Lung microvascular endothelial cell (primary cell): Measurements from ENCODE around the gene ATP6V0D1. TPM values are rescaled to one million over a fixed set of nuclear protein-coding genes. Genes with fewer than 3 reads are reported as not detected.
A peak's percentile ranks its signal among the peaks of the same experiment; 100 is the strongest.

Experiments used
- DNase-seq, 2 donors: peaks; one replicate each; pipeline versions ENCODE4 v3.0.0 to v3.0.0-alpha.2; 2010; ENCODE audit warnings: low read depth in 2 of 2
- total RNA-seq: library from RNA; depleted of rRNA; stranded (reverse); fragments of >200 nt; gene quantifications from 2 replicates; pipeline ENCODE4 v1.2.1, GENCODE V29; 2014

Gene ATP6V0D1
- total RNA-seq, 1 donor from 2014 or later = 92.1 TPM

DNA sequence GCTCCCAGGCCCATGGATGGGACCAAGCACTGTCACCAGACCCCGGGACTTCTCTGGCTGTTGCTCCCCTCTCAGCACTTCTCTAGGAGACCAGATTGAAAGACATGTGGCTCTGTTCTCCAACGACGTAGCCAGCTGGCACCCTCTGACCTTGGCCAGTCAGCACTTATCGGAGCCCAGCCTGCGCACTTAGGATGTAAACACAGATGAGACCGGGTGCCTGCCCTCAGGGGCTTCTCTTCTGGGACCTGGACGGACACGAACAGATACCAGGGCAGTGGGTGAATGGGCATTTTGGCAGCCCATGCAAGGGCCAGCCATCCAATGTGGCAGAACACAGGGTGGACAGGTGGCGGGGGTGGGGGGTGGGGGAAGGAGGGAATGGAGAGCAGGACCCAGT lies 71.3 kb downstream of the ATP6V0D1 start:
- no peak for DNase-seq

DNA sequence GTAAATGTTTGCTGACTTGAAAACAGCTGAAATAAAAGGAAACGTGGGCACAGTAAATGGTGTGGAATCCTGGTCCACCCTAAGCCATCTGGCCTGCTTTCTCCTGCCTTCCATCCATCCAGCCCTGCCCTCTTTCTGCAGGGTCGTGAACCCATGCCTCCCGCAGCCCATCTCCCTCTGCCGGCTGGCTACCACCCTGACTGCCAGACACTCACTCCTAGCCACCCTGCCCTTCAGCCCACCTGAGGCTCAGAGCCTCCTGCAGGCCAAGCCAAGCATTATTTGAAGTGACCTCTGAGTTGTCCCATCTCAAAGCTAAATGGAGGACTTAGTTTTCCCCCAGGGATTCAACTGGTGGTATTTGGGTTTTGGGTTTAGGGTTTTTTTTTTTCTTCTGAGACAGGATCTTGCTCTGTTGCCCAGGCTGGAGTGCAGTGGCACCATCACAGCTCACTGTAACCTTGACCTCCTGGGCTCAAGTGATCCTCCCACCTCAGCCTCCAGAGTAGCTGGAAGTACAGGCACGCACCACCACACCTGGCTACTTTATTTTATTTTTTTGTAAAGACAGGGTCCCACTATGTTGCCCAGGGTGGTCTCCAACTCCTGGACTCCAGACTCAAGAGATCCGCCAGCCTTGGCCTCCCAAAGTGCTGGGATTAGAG lies 73.0 kb downstream of the ATP6V0D1 start:
- DNase-seq = no peak

DNA sequence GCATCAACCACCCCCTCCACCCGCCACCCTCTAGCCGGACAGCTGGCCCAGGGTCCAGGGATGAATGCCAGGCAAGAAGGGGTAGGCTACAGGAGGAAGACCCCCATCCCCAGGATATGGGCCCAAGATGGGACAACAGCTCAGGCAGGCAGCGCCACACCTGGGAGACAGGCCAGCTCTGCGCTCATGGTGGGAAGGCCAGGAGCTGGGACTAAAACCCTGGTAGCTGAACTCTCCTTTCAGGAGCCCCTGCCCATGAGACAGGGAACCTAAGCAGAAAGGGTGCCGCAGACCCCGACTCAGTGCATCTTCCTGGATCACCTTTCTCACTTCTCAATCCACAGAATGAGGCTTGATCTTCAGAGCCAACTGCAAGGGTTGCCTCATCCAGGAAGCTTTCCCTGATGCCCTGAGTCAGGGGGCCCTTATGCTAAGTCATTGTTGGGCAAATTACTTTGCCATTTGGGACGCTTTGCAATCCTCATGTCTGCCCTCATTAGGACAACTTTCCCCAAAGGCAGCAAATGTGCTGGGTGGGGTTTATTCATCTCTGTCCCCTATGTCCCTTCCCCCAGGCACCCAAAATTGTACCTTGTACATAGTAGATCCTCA lies 73.7 kb downstream of the ATP6V0D1 start:
- DNase-seq = peak in 1 of 2 donors; percentile 43

DNA sequence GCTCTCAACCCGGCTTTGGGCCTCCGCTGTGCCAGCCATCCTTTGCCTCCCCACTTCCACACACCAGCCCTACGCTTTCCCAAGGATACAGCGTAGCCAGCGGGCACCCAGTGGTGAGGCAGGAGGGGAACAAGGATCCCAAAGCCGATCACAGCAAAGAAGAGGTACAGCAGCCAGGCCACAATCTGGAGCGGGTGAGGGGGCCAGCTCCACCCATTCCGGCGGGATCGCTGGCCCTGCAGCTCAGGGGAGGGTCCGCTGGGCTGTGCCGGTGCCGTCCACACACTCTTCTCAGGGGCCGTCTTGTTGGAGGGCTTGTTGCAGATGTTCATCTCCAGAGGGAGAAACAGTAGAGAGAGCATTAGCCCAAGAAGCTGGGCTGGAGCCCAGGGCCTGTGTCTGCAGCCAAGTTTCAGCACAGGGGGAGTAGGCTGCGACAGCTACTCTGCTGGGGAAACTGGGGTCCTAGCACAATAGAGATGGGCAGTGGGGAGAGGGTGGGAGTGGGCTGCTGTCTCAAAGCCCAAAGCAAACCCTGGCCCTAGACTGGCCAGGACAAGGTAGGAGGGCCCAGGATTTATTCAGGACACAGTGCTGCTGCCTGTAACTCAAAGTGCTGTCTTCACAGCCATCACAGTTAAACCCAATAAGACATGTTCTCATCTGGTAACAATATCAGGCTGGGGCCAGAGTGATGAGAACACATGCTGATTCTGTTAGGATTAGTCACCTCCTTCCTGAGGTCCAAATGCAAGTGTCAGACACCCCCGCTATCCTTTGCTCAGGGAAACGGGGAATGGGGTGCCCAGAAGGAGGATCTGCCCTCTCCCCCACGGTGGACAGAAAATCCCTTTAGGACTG lies 74.6 kb downstream of the ATP6V0D1 start:
- DNase-seq = peak; percentile 47 to 89

DNA sequence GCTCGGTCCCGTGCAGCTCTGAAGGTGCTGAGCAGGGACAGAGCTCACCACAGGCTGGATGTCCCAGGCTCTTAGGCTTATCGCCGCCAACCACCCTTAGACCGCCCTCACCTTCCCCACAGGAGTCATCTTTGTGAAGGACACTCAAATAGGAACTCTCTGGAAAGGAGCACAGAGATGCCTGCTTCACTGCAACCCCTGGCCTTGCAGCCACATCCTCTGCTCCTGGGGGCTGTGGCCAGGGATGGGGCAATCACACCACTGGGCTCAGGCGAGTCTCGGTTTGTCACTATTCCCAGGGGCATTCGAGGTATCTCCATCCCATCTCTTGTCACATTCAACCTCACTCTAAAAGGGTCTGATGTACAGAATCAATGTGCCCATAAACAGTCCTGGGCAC lies 75.6 kb downstream of the ATP6V0D1 start:
- DNase-seq = no peak

DNA sequence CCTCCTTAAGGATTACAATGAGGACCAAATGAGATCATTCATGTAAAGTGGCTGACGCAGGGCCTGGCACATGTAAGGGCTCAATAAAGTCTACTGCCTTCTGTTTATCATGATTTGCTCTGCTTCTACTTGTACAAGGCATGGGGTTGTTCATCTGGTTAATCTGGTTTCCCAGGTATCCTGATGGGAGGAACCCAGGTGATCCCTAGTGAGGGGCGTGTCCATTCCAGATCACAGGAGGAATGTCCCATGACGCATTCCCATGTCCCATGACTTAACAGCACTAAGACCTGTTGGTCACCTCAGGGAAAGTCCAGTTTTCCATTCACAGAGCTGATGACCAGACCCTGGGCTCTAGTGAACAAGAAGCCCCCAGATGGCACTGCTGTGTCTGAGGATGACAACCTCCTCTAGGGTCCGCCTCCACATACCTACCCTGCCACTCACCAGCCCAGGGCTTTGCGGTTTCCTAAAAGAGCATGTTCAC lies 76.2 kb downstream of the ATP6V0D1 start:
- DNase-seq = peak in 1 of 2 donors; percentile 22

DNA sequence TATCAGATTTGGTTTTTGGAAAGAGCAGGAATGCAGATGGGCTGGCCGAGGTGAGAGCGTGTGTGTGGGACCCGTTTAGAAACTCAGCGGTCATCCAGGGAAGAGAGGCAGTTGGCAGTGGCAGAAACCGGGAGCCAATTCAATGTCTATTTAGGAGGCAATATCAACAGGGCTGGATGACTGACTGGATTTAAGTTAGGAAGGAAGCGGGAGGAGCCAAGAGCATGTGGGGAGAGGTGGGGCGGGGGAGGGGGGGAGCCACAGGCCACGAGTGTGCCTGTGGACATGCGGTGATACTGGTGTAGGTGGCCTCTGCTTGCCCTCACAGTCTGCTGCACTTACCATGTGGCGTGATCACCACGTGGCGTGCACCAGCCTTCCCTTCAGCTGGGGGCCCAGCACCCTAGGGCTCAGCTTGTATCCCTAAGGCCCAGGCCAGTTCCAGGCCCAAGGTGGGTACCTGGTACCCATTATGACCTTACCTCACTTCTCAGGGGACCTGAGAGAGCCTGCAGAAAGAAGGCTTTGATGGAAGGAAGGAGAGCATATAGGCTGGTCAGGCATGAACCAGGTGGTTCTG lies 76.9 kb downstream of the ATP6V0D1 start:
- DNase-seq = peak; percentile 62 to 64

DNA sequence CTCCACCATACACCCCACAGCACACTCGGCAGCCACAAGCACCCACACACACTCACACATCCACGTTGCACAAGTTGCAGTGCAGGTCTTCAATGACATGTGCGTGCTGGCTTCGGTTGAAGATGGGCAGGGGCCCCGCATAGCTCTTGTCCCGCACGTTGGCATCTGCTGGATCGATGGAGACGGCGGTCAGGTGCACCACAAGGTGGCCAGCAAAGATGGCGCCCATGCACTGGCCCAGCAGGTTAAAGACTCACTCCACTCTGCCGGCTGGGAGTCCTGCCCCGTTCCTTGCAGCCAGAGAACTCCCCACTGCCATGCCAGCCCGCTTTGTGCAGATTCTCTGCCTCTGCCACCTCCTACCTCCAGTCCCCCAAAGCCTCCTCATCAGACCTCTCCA lies 80.1 kb downstream of the ATP6V0D1 start:
- no peak for DNase-seq

DNA sequence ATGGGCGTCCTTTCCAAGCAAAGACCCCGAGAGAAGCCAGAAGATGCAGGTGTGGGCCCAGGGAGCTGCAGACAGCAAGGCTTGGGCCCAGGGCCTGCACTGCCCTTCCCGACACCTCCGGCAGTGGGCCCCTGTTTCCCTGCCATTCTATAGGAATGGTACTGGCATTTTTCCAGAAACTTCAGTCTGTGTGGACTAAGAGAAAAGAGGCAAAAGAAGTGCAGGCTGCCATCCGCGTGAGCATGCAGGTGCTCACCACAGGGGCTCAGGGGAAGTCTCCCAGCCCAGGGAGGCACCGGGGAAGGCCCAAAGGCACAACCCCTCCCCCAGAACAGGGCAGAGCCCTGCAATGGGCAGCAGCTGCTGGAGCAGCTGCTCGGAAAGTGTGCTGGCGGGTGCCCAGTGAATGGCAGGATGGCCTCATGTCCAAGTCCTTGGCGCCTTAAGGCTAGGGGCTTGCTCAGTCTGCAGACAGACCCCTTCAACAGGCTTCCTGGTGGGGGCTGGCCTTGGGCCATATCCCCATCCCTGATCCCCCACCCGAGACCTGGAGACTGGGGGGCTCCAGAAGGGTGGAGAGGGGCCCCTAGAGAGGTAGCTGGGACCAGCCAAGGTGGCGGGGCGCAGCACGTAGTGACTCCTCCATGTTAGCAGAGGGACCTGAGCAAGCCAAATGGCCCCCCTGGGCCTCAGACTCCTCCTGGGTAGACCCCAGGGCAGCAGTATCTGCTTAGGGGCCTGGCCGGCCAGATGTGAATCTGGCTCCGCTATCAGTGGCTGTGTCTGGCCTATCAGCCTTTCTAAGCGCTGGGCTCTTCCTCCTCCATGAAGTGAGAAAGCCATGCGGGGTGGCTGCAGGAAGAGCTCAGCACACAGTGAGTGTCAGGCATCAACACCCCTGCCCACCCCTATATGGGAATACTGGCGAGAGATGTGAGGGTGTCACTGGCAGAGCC lies 80.9 kb downstream of the ATP6V0D1 start:
- DNase-seq = no peak

DNA sequence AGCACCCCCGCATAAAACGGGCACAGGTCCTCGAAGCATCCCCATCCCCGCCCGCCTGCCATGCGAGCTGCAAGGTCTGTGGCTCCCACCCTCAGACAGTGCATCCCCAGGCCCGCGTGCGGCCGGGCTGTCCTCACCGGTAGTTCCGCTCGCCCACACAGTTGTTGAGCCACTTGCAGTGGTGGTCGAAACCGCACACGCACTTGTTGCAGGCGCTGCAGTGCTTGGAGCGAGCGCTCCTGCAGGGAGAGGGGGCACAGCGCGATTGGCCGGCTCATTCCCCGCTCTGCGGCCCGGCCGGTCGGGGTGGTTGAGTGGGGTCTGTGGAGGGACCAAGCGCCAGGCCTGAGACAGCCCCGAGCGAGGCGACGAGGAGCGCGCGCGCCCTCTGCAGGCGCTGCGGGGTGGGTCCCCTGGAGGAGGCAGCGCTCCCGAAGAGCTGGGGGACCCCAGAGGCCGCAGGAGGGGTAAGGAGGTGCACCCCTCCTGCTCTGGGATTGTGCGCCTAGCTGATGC lies 81.7 kb downstream of the ATP6V0D1 start:
- peak; percentile 48 to 55 for DNase-seq

DNA sequence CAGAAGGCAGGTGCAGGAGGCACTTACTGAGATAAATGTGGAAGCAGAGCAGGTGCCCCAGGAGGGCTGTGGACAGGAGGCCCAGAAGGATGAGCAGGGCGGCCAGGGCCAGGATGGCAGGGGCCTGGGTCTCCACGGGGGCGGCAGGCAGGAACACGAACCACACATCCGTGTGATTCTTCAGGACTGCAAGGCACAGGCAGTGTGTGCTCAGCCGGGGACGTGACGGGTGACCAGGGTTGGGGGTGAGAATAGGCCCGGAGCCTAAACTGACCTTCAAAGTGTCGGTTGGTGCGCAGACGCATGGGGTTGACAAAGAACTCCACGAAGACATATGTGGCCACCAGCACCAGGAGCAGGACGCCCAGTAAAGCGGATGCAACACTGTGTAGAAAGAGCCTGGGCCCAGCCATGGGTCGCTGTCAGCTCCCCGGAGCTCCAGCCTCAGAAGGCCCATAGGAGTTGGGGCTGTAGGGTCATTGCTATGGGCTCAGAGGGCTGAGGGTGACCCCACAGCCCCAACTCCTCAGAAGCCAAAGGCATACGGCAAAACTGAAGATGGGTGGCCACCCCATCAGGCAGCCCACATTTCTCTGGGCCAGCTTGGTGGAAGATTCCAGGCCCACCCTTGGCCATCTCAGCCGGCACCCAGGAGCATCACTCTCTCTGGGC lies 82.3 kb downstream of the ATP6V0D1 start:
- DNase-seq = no peak

DNA sequence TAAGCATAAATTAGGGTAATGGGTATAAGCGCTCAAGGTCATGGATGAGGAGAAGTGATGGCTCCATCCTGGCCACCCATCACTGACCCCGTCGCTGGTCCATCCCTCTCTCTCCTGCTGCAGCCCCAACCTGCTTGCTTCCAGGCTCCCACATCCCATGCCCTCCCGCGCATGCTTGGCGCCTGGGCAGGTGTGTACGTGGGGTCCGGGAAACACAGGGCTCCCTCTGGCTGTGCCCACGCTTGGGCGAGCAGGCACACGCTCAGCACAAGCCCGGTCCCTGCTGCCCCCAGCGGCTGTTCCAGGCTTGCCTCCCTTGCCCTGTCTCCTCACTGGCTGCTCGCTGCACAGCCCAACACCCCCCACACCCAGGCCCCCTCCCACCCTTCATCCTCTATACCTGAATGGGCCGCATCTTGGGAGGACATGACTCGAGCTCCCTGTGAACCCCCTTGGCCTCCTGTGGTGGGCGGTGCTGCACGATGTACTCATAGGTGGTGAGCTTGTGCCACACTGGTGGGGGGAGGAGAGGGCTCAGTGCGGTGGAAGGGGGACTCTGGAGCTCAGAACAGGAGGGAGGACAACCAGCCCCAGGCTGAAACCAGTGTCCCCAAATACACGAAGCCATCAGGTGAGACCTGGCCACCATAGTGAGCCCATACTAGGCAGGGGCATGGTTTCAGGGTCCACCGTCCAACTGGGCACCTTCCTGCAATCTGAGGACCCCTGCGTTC lies 83.0 kb downstream of the ATP6V0D1 start:
- no peak for DNase-seq

DNA sequence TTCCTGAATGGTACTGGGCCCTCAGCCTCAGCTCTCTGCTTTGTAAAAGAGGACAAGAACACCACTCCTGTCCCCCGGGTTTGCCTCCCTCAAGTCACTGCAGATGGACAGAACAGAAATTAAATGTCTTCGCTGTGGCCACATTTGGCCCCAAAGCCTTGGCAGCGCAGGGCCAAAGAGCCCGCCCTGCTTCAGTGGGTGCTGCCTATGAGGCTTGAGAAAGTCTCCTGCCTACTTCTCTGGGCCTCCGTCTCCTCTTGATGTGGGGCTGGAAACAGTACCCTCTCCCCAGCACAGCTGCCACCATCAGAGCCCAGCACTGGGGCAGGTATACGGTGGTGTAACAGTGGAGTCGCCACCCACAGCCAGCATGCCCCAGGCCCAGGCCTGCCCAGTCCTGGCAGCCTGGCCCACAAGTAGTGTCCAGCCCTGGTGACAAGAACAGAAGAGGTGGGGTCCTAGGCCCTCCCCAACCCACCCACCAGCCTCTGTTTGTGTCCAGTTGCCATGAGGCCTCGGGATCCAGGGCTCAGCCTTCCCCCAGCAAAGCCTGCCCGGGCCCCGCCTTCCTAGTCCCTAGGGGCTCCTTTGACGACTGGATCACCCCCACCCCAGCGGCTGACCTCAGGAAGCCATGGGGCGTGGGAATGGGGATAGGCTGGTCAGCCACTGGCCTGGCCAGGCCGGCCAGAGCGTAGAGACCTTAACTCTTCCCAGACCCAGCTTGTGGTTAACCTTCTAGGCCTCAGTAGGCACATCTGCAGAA lies 83.7 kb downstream of the ATP6V0D1 start:
- DNase-seq = peak in 1 of 2 donors; percentile 32

DNA sequence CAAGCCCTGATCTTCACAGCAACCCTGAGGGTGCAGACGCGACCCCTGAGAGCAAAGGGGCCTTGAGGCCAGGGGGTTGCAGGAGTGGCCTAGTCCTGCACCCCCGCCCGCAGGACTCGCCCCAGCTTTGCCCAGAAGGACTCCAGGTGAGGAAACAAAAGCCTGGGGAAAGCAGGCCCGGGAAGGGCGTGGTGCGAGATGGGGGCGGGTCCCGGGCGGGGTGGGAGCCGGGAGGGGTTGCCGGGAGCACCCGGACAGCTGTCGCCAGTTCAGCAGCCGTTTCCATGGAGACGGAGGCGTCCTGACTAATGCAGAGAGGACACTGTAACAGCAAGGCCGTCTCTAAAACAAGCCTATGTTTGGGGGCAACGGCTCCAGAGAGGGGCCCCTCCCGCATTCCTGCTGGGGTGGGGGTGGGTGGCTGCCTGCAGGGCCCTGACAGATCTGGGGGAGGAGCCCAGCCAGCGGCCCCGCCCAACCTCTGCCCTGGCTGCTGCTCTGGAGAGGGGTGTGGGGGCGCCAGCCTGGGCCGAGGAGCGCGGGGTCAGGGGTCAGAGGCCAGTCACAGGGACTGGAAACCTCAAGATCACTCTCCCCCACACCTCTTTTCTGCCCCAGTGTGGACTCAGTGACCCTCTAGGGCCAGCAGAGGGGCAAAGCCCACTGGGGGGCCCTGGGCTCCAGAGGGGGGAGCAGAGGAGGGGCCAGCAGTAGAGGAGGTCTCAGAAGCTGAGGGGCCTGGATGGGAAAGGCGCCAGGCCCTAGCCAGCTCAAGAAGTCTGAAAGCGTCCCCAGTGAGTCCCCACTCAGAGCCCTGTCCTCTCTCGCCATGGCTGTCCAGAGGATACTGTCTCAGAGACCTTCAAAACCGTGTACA lies 84.6 kb downstream of the ATP6V0D1 start:
- DNase-seq = peak; percentile 80 to 86

DNA sequence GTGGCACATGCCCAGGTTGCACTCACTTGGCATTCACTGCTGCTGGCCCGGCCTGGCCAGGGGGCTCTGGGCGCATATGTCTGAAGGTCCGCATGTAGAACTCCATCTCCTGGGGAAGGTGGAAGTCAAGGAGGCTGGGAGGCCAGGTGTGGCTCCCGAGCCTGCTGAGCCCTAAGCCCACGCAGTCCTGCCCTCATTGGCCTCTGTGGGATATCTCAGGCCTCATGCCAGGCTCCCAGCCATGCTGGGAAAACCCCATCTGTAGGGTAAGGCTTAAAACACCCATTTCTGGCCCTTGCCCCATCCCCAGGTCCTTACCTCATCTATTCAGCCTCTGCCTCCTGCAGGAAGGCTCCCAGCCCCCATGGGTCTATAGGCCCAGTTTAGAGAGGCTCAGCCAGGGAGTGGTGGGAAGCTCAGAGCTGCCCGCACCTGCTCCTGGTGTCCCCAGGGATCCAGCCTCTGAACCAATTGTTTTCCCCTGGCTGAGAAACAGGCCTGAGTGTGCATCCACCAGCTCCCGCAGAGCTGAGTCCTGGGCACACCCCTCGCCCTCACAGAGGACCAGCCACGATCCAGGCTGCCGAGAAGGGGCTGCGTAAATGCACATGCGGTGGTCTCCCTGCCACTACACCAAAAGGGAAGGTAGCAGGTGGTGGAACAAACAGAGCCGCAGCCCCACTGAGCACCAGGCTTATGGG lies 85.3 kb downstream of the ATP6V0D1 start:
- no peak for DNase-seq

DNA sequence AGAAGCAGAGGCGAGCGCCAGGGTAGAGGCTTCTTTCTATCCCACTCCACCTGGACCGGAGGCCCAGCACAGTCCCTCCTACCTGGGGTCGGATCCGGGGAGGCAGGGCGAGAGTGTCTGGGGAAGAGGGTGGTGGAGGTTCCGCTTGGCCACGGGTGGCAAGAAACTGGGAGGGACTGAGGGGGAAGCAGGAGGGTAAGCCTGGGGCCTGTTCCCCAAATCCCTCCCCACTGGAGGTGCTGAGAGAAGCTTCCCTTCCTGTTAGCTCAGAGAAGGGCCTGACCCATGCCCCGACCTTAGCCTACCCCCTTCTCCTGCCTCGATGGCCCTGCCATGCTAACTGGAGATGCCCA lies 85.9 kb downstream of the ATP6V0D1 start:
- no peak for DNase-seq
